WTC11 (cell line): ENCODE measurements around the gene ARHGEF28. TPM values are rescaled to one million over a fixed set of nuclear protein-coding genes. Genes with fewer than 3 reads are reported as not detected.

Experiments used
- ATAC-seq: fragments of 200-7000 bp; cut with Tn5 transposase; 2 replicates; pipeline ENCODE4 v1.10.0; 2021; ENCODE audit warnings: mild to moderate bottlenecking, moderate library complexity
- CTCF ChIA-PET: fragments of 300-600 bp; sonication (Branson Sonifier 250); formaldehyde crosslinking; loops from one replicate; lab custom pipeline; 2021; ENCODE audit warnings: antibody characterized with exemption; lab: Charles Lee
- POLR2A ChIA-PET: fragments of 350-600 bp; sonication (Branson Sonifier 250); formaldehyde crosslinking; loops from one replicate; lab custom pipeline; 2021; ENCODE audit warnings: antibody characterized with exemption; lab: Charles Lee
- DNase-seq: peaks from one replicate; pipeline ENCODE4 v3.0.0; 2021; ENCODE audit warnings: low spot score
- H3K27ac Mint-ChIP-seq: 2 replicates; pipeline ENCODE4 v1.8.0; 2021; ENCODE audit warnings: mixed read lengths
- H3K27me3 Mint-ChIP-seq: 2 replicates; pipeline ENCODE4 v1.8.0; 2021; ENCODE audit warnings: low read depth, mild to moderate bottlenecking, moderate library complexity, mixed read lengths
- H3K36me3 Mint-ChIP-seq: 2 replicates; pipeline ENCODE4 v1.8.0; 2021; ENCODE audit warnings: mixed read lengths
- H3K4me1 Mint-ChIP-seq: 2 replicates; pipeline ENCODE4 v1.8.0; 2022; ENCODE audit warnings: mixed read lengths
- H3K4me3 Mint-ChIP-seq: 2 replicates; pipeline ENCODE4 v1.8.0; 2021; ENCODE audit warnings: mild to moderate bottlenecking, moderate library complexity, mixed read lengths
- H3K9me3 Mint-ChIP-seq: 2 replicates; pipeline ENCODE4 v1.8.0; 2021; ENCODE audit warnings: mixed read lengths
- AFF4 ChIP-seq: sonication (generic); formaldehyde crosslinking; IDR thresholded peaks from 2 replicates; pipeline ENCODE4 v1.8.1; 2023; ENCODE audit warnings: mild to moderate bottlenecking, missing genetic modification reagents, borderline replicate concordance
- ATF6 ChIP-seq: sonication (generic); formaldehyde crosslinking; IDR thresholded peaks from 2 replicates; pipeline ENCODE4 v1.8.1; 2023; ENCODE audit warnings: mild to moderate bottlenecking, missing genetic modification reagents
- FOXK1 ChIP-seq: sonication (generic); formaldehyde crosslinking; IDR thresholded peaks from 2 replicates; pipeline ENCODE4 v1.8.0; 2022; ENCODE audit warnings: mild to moderate bottlenecking, moderate library complexity, missing genetic modification reagents
- FOXP1 ChIP-seq: sonication (generic); formaldehyde crosslinking; IDR thresholded peaks from 2 replicates; pipeline ENCODE4 v1.8.0; 2022; ENCODE audit warnings: missing genetic modification reagents, mild to moderate bottlenecking, moderate library complexity, borderline replicate concordance
- GABPB1 ChIP-seq: sonication (generic); formaldehyde crosslinking; IDR thresholded peaks from 2 replicates; pipeline ENCODE4 v1.8.1; 2023; ENCODE audit warnings: mild to moderate bottlenecking, missing genetic modification reagents
- HMGXB4 ChIP-seq: sonication (generic); formaldehyde crosslinking; IDR thresholded peaks from 2 replicates; pipeline ENCODE4 v1.8.1; 2023; ENCODE audit warnings: mild to moderate bottlenecking, moderate library complexity, missing genetic modification reagents
- JAZF1 ChIP-seq: fragments of 250-450 bp; sonication (Bioruptor Pico); IDR thresholded peaks from 2 replicates; pipeline ENCODE4 v1.9.0; 2021; ENCODE audit warnings: moderate library complexity, mild to moderate bottlenecking, inconsistent platforms
- JUN ChIP-seq: sonication (generic); formaldehyde crosslinking; IDR thresholded peaks from 2 replicates; pipeline ENCODE4 v1.8.0; 2023; ENCODE audit warnings: mild to moderate bottlenecking, missing genetic modification reagents
- MXD4 ChIP-seq: fragments of 250-450 bp; sonication (Bioruptor Pico); IDR thresholded peaks from 2 replicates; pipeline ENCODE4 v1.8.0; 2021; ENCODE audit warnings: mild to moderate bottlenecking, moderate library complexity, borderline replicate concordance
- NR2C2 ChIP-seq: sonication (generic); formaldehyde crosslinking; IDR thresholded peaks from 2 replicates; pipeline ENCODE4 v1.8.0; 2022; ENCODE audit warnings: mild to moderate bottlenecking, missing genetic modification reagents
- ZBTB21 ChIP-seq: sonication (generic); formaldehyde crosslinking; IDR thresholded peaks from 2 replicates; pipeline ENCODE4 v1.8.1; 2023; ENCODE audit warnings: mild to moderate bottlenecking, missing genetic modification reagents, borderline replicate concordance
- ZNF121 ChIP-seq: sonication (generic); formaldehyde crosslinking; IDR thresholded peaks from 2 replicates; pipeline ENCODE4 v1.8.0; 2023; ENCODE audit warnings: missing genetic modification reagents
- ZNF138 ChIP-seq: sonication (generic); formaldehyde crosslinking; conservative IDR thresholded peaks from 2 replicates; pipeline ENCODE4 v1.8.1; 2022; ENCODE audit warnings: mild to moderate bottlenecking, moderate library complexity, missing genetic modification reagents
- ZNF425 ChIP-seq: fragments of 250-450 bp; sonication (Bioruptor Pico); conservative IDR thresholded peaks from 2 replicates; pipeline ENCODE4 v1.9.0; 2021; ENCODE audit warnings: mild to moderate bottlenecking
- ZNF512 ChIP-seq: sonication (generic); formaldehyde crosslinking; IDR thresholded peaks from 2 replicates; pipeline ENCODE4 v1.8.1; 2022; ENCODE audit warnings: missing genetic modification reagents, borderline replicate concordance
- total RNA-seq: library from RNA; stranded (reverse); gene quantifications from 3 replicates; pipeline ENCODE4 v1.2.3, GENCODE V29; 2021

The ARHGEF28 gene
- total RNA-seq, 1 experiment from 2014 or later, result 0.96 TPM

GRCh38 chr5:73899055-73899454, 273.1 kb downstream of the ARHGEF28 start (continued):
- TF ChIP-seq AFF4 (CRISPR knock-in tag), result no peak
- TF ChIP-seq MXD4 (CRISPR knock-in tag), result no peak
- no peak for TF ChIP-seq ZNF512 (CRISPR knock-in tag)
- TF ChIP-seq JAZF1 (CRISPR knock-in tag), result no peak
- no peak for TF ChIP-seq NR2C2 (CRISPR knock-in tag)
- no peak for TF ChIP-seq ZNF138 (CRISPR knock-in tag)

GRCh38 chr5:73899916-73900315, 273.9 kb downstream of the ARHGEF28 start:
- H3K27me3 Mint-ChIP-seq, result no peaks in the 10 kb centered on the region
- DNase-seq, result no peak
- H3K36me3 Mint-ChIP-seq, result no peaks in the 10 kb centered on the region
- ATAC-seq, result no peak
- POLR2A ChIA-PET, result no interaction called here
- CTCF ChIA-PET, result no interaction called here
- TF ChIP-seq JUN (CRISPR knock-in tag) (no peak), ZNF425 (no peak), ATF6 (CRISPR knock-in tag) (no peak)
- H3K9me3 Mint-ChIP-seq, result no peaks in the 10 kb centered on the region; the same call in 1 of the 2 replicates
- no peak overlapping the region for H3K4me3 Mint-ChIP-seq
- H3K4me1 Mint-ChIP-seq, result 0 out of 2 replicates have a peak, but pooled peaks cover 3% of the 10 kb centered on the region
- no peak overlapping the region for H3K27ac Mint-ChIP-seq

- POLR2A ChIA-PET, result no interaction called here
- no peak for DNase-seq
- Mint-ChIP-seq H3K4me1 (0 out of 2 replicates have a peak, but pooled peaks cover 3% of the 10 kb centered on the region), H3K27ac (no peak overlapping the region), H3K27me3 (no peaks in the 10 kb centered on the region), H3K4me3 (no peak overlapping the region), H3K9me3 (peaks cover 5% of the 10 kb centered on the region; the same call in 1 of the 2 replicates), H3K36me3 (no peaks in the 10 kb centered on the region)
- TF ChIP-seq ZNF121 (CRISPR knock-in tag), result no peak
- CTCF ChIA-PET, result no interaction called here
- ATAC-seq, result no peak
Measured at GRCh38 chr5:73900566-73900965, 274.6 kb downstream of the ARHGEF28 start.

GRCh38 chr5:73901043-73901442, 275.0 kb downstream of the ARHGEF28 start:
- no peak; the same call in 1 of the 2 replicates for ATAC-seq
- no peak overlapping the region; the same call in 1 of the 2 replicates for H3K27ac Mint-ChIP-seq
- no peak overlapping the region for H3K4me3 Mint-ChIP-seq
- 0 out of 2 replicates have a peak, but pooled peaks cover 3% of the 10 kb centered on the region for H3K4me1 Mint-ChIP-seq
- POLR2A ChIA-PET, result no interaction called here
- CTCF ChIA-PET, result no interaction called here
- H3K36me3 Mint-ChIP-seq, result no peaks in the 10 kb centered on the region
- no peaks in the 10 kb centered on the region for H3K27me3 Mint-ChIP-seq
- peaks cover 5% of the 10 kb centered on the region; the same call in 1 of the 2 replicates for H3K9me3 Mint-ChIP-seq
- DNase-seq, result no peak
- no peak for TF ChIP-seq FOXK1 (CRISPR knock-in tag)
- no peak for TF ChIP-seq GABPB1
- TF ChIP-seq FOXP1 (CRISPR knock-in tag), result no peak
- TF ChIP-seq ZBTB21 (CRISPR knock-in tag), result no peak
- TF ChIP-seq HMGXB4, result no peak
